Thymus (tissue), 11 donors: ENCODE data around the gene H2AZ2. TPM values are rescaled to one million over a fixed set of nuclear protein-coding genes. Genes with fewer than 3 reads are reported as not detected.
"Not testable (repeated sequence)": the region's sequence is repeated elsewhere in the genome, so short reads cannot be mapped to it uniquely, and the experiment has no call there.

ENCODE experiments used
- DNase-seq, 9 donors: peaks; one replicate each; pipeline ENCODE4 v3.0.0-alpha.2; 2013; ENCODE audit warnings: low spot score in 9 of 9, low read depth in 6 of 9, missing footprints in 1 of 9
- H3K27ac ChIP-seq, 2 donors: one replicate each; pipeline ENCODE4 v1.5.1; 2013; ENCODE audit warnings: control low read depth in 1 of 2, low read depth in 1 of 2, low read length in 1 of 2, mild to moderate bottlenecking in 1 of 2, moderate library complexity in 1 of 2
- H3K27me3 ChIP-seq, 2 donors: one replicate each; pipeline ENCODE4 v1.5.1; 2013; ENCODE audit warnings: low read length in 1 of 2; ENCODE audit not compliant: control insufficient read depth in 2 of 2, insufficient read depth in 1 of 2
- H3K36me3 ChIP-seq, 2 donors: one replicate each; pipeline ENCODE4 v1.5.1; 2013; ENCODE audit warnings: low read length in 1 of 2, mild to moderate bottlenecking in 1 of 2, moderate library complexity in 1 of 2; ENCODE audit not compliant: control insufficient read depth in 2 of 2, insufficient read depth in 2 of 2
- H3K4me1 ChIP-seq, 2 donors: one replicate each; pipeline ENCODE4 v1.5.1; 2013; ENCODE audit warnings: low read length in 2 of 2; ENCODE audit not compliant: control insufficient read depth in 2 of 2, insufficient read depth in 2 of 2
- H3K4me3 ChIP-seq, 2 donors: one replicate each; pipeline ENCODE4 v1.5.1; 2013; ENCODE audit warnings: low read length in 2 of 2, control low read depth in 1 of 2, mild to moderate bottlenecking in 1 of 2
- H3K9me3 ChIP-seq, 2 donors: one replicate each; pipeline ENCODE4 v1.5.1; 2013; ENCODE audit warnings: low read length in 1 of 2, mild to moderate bottlenecking in 1 of 2; ENCODE audit not compliant: control insufficient read depth in 2 of 2, insufficient read depth in 1 of 2
- WGBS: extraction: QIAGEN DNeasy Blood & Tissue Kit; methylation state at CpG from one replicate; pipeline ENCODE4 v1.1.7; 2013; 5-methylcytosine and 5-hydroxymethylcytosine counted together
- polyA plus RNA-seq: library from polyadenylated mRNA; stranded (reverse); fragments of 200-250 nt; gene quantifications from one replicate; pipeline ENCODE4 v1.2.3, GENCODE V29; 2013
- total RNA-seq: library from RNA; stranded (reverse); fragments of 120-200 nt; gene quantifications from one replicate; pipeline ENCODE4 v1.2.4, GENCODE V29; 2013
- donor health status: healthy.

H2AZ2 gene
- total and polyA plus RNA-seq, 2 donors = 198 to 243 TPM

DNA sequence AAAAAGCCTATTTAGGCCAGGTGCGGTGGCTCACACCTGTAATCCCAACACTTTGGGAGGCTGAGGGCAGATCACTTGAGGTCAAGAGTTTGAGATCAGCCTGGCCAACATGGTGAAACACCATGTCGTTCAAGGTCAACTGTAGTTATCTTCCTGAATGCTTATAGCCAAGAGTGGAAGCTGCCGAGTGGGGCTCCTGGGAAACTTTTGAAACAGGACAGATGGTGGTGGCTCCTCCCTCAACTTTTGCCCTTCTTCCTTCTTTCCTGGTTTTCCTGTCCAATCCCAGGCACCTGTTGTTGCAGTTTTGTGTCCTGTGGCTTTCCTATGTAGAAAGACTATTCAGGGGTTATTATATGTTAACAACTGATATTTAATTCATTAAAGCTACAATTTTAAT, 60.1 kb downstream of the H2AZ2 start:
- H3K36me3 ChIP-seq = no peaks in the 10 kb centered on the region
- no peak overlapping the region for H3K4me3 ChIP-seq
- peaks cover 0 to 11% of the 10 kb centered on the region in 2 donors for H3K9me3 ChIP-seq
- DNase-seq = no peak
- H3K27me3 ChIP-seq = no peaks in the 10 kb centered on the region
- H3K27ac ChIP-seq = no peak overlapping the region
- WGBS = 97% methylated on average over 3 of the region's 3 CpGs
- H3K4me1 ChIP-seq = no peaks in the 10 kb centered on the region

DNA sequence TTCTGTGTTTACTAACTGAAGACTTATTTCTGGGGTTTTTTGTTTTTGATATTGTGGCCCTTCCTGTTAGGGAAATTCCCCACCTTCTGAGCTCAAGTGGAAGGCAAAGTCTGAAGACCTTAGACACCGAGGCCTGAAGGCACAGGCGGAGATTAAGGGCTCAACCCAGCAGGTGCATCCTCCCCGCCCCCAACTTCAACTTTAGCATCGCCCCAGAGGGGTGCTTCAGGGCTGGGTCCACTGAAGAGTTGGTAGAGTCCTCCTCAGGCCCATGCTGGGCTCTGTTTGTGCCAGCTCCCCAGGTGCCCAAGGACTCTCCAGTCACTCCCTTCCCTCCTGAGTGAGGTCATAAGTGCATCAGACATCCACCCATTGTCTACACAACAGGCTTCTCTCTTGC, 60.8 kb downstream of the H2AZ2 start:
- Histone ChIP-seq H3K27ac (no peak overlapping the region), H3K4me1 (no peaks in the 10 kb centered on the region), H3K4me3 (no peak overlapping the region), H3K36me3 (no peaks in the 10 kb centered on the region), H3K27me3 (no peaks in the 10 kb centered on the region), H3K9me3 (peaks cover 0 to 11% of the 10 kb centered on the region in 2 donors)
- DNase-seq = no peak
- WGBS = 82% methylated on average over 4 of the region's 4 CpGs

DNA sequence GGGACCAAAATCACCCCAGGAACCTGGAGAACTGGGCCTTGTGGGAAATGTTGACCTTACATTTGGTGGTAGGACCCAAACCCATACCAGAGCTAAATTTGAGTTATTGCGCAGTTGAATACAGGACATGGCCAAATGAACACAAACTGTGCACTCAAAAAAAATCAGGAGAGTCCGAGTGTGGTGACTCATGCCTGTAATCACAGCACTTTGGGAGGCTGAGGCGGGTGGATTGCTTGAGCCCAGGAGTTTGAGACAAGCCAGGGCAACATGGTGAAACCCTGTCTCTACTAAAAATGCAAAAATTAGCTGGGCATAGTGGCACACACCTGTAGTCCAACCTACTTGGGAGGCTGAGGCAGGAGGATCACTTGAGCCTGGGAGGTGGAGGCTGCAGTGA, 62.7 kb downstream of the H2AZ2 start:
- not testable (repeated sequence) for H3K4me3 ChIP-seq, H3K27ac ChIP-seq, H3K36me3 ChIP-seq, H3K27me3 ChIP-seq, DNase-seq, H3K4me1 ChIP-seq
- peaks cover 0 to 11% of the 10 kb centered on the region in 2 donors for H3K9me3 ChIP-seq
- WGBS = 97% methylated on average over 3 of the region's 3 CpGs

DNA sequence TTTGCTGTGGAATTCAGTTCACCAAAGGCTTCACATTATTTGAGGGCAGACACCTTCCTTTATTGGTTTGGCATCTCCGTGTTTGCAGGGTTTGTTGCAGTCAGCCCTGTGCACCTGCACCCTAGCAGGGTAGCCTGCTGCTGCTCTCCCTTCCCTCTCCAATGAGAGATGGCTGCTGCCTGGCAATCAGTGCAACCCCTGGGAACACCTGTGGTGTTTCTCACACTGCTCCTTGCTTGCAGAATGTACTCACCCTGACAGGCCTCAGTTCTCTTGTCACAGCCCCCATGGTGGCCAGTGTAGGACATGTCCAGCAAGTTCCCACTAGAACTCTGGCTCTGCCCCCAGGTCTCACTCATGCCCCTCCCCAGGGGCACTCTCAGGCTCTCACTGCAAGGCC, 63.5 kb downstream of the H2AZ2 start:
- Histone ChIP-seq H3K4me1 (no peaks in the 10 kb centered on the region), H3K9me3 (peaks cover 0 to 11% of the 10 kb centered on the region in 2 donors), H3K27me3 (no peaks in the 10 kb centered on the region), H3K4me3 (no peak overlapping the region), H3K27ac (no peak overlapping the region), H3K36me3 (no peaks in the 10 kb centered on the region)
- no peak for DNase-seq
- 85% methylated on average over 1 of the region's 1 CpG for WGBS

DNA sequence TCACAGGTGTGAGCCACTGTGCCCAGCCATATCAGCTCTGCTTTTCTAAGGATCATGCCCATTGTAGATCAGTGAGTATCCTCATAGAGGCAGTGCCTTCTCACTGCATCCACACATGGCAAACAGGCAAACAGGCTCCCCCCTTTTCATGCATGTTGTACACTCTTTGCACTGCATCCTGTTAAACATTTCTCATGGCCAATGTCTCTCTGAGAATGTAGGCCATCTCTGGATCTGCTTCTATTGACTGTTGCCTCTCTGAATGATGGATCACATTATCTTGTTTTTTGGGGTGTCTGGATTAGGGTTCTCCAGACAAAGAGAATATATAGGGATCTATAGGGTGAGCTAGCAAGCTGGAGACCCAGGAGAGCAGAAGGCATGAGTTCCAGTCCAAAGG, 64.5 kb downstream of the H2AZ2 start:
- Histone ChIP-seq H3K36me3 (no peaks in the 10 kb centered on the region), H3K27ac (no peak overlapping the region), H3K27me3 (no peaks in the 10 kb centered on the region), H3K4me1 (no peaks in the 10 kb centered on the region), H3K4me3 (no peak overlapping the region), H3K9me3 (peaks cover 0 to 11% of the 10 kb centered on the region in 2 donors)
- DNase-seq = no peak

DNA sequence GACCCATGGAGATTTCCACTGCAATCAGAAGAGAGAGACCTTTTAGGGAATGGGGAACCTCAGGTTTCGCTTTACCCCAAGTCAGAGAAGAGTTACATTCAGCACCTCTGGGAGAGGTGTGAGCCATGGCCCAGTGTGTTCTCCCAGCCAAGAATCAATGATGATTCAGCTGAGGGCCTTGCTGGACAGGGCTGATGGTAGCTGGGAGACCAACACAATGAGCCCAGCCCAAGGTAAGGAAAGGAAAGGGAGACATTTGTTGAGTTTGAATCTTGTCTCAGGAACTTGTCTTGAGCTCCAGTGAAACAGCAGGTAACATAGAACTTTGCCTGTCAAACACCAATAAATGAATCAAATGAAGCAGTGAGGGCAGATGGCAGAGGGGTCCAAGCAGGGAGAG, 65.4 kb downstream of the H2AZ2 start:
- H3K27ac ChIP-seq = no peak overlapping the region
- no peaks in the 10 kb centered on the region for H3K27me3 ChIP-seq
- DNase-seq = no peak
- H3K9me3 ChIP-seq = peaks cover 0 to 11% of the 10 kb centered on the region in 2 donors
- H3K4me3 ChIP-seq = no peak overlapping the region
- no peaks in the 10 kb centered on the region for H3K4me1 ChIP-seq
- no peaks in the 10 kb centered on the region for H3K36me3 ChIP-seq
- 93% methylated on average over 1 of the region's 1 CpG for WGBS

Other genes with a start within 250 kb of the H2AZ2 start
- gene OGDH, start 241.5 kb downstream of the H2AZ2 start, total RNA-seq = 26.9 TPM
- gene OGDH, start 241.5 kb downstream of the H2AZ2 start, polyA plus RNA-seq = 20.7 TPM
- 7.5 TPM for gene ZMIZ2, start 99.2 kb downstream of the H2AZ2 start, total RNA-seq
- 74.1 TPM for gene ZMIZ2, start 99.2 kb downstream of the H2AZ2 start, polyA plus RNA-seq
- gene PPIA, start 51.4 kb downstream of the H2AZ2 start, total RNA-seq = 3,565 TPM
- 2,685 TPM for gene PPIA, start 51.4 kb downstream of the H2AZ2 start, polyA plus RNA-seq
- gene PURB, start 37.4 kb upstream of the H2AZ2 start, total RNA-seq = 8.0 TPM
- 16.5 TPM for gene PURB, start 37.4 kb upstream of the H2AZ2 start, polyA plus RNA-seq
- gene MYO1G, start 130.9 kb upstream of the H2AZ2 start, total RNA-seq = 47.0 TPM
- 56.2 TPM for gene MYO1G, start 130.9 kb upstream of the H2AZ2 start, polyA plus RNA-seq
- gene CCM2, start 152.1 kb upstream of the H2AZ2 start, total RNA-seq = 69.3 TPM
- 114 TPM for gene CCM2, start 152.1 kb upstream of the H2AZ2 start, polyA plus RNA-seq
- gene NACAD, start 240.9 kb upstream of the H2AZ2 start, total RNA-seq = 0.14 TPM
- gene NACAD, start 240.9 kb upstream of the H2AZ2 start, polyA plus RNA-seq = 0.94 TPM